Muscle layer of colon (tissue), 2 donors: ENCODE results near the gene PEDS1.
"Not testable (repeated sequence)": the region's sequence is repeated elsewhere in the genome, so short reads cannot be mapped to it uniquely, and the experiment has no call there.

ENCODE experiments used
- H3K27ac ChIP-seq: one replicate; pipeline ENCODE4 v1.7.0; 2013; ENCODE audit warnings: low read depth, mild to moderate bottlenecking, low read length, moderate library complexity
- H3K27me3 ChIP-seq, 2 donors: one replicate each; pipeline ENCODE4 v1.7.0; 2013; ENCODE audit warnings: low read length in 2 of 2, mild to moderate bottlenecking in 2 of 2; ENCODE audit not compliant: insufficient read depth in 2 of 2, control insufficient read depth in 1 of 2
- H3K36me3 ChIP-seq: one replicate; pipeline ENCODE4 v1.7.0; 2013; ENCODE audit warnings: mild to moderate bottlenecking, low read length; ENCODE audit not compliant: insufficient read depth
- H3K4me1 ChIP-seq: one replicate; pipeline ENCODE4 v1.7.0; 2013; ENCODE audit warnings: mild to moderate bottlenecking, low read length; ENCODE audit not compliant: insufficient read depth
- H3K4me3 ChIP-seq, 2 donors: one replicate each; pipeline ENCODE4 v1.7.0; 2013; ENCODE audit warnings: low read length in 2 of 2, low read depth in 1 of 2, mild to moderate bottlenecking in 1 of 2, moderate library complexity in 1 of 2
- H3K9ac ChIP-seq: one replicate; pipeline ENCODE4 v1.7.0; 2013; ENCODE audit warnings: low read length
- H3K9me3 ChIP-seq: one replicate; pipeline ENCODE4 v1.7.0; 2013; ENCODE audit warnings: mild to moderate bottlenecking, low read length
- donor health status: abdominal sarcoma.
- donor health status: Adenocarcinoma of cecum.

PEDS1 gene

GRCh38 chr20:50113420-50114224 is 39.9 kb downstream of the PEDS1 start:
- peak overlapping the region; percentile 94 for H3K9ac ChIP-seq
- H3K4me1 ChIP-seq = peaks cover 60% of the 10 kb centered on the region
- peak overlapping the region; percentile 93 for H3K27ac ChIP-seq
- peak overlapping the region; percentile 90 to 94 for H3K4me3 ChIP-seq
- no peaks in the 10 kb centered on the region for H3K27me3 ChIP-seq
- no peaks in the 10 kb centered on the region for H3K9me3 ChIP-seq
- H3K36me3 ChIP-seq = no peaks in the 10 kb centered on the region

- Histone ChIP-seq H3K4me1 (peaks cover 68% of the 10 kb centered on the region), H3K9ac (peak within 1 kb of the TSS; percentile 94), H3K9me3 (no peaks in the 10 kb centered on the region)
These were observed 40.8 kb downstream of the PEDS1 start, which contains the start of gene UBE2V1 for GRCh38 chr20:50112512-50113419. Gene UBE2V1 (minus strand): TSS chr20:50113150. CDS start chr20:50113128, 22 bp downstream.

DNA sequence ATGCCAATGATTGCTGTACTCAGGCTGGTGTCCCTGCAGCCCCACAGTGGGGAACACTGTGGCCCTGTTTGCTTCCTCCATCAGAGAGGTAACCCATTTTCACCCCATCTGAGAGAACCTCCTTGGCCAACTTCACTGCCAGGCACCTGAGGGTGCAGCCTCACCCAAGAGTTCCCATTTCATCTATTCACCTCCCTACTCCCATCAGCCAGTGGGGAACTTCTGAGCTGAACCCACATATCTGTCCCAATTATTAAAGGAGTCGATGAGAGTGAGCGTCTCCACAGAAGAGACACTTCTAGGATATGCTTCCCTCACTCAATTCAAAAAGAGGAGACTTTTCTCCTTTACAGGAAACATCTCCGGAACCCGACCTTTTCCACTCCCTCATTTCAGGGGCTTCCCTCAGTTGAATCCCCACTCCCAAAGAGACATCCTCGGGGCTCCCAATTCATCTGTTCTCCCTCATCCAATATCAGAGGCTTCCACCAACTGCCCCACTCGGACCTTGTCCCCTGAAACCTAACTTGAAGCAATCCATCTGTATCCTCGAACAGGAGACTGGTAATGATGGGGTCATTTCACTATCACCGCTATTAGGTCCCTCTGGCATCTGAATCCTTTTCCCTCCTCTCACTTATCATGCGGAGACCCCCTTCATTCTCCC is 41.6 kb downstream of the PEDS1 start:
- H3K9me3 ChIP-seq = no peaks in the 10 kb centered on the region
- H3K36me3 ChIP-seq = no peaks in the 10 kb centered on the region
- H3K9ac ChIP-seq = peak overlapping the region; percentile 94
- H3K4me1 ChIP-seq = peaks cover 76% of the 10 kb centered on the region
- peak overlapping the region; percentile 93 for H3K27ac ChIP-seq
- H3K27me3 ChIP-seq = no peaks in the 10 kb centered on the region
- H3K4me3 ChIP-seq = peak overlapping the region; percentile 90 to 94

More at GRCh38 chr20:50112512-50113419, 40.8 kb downstream of the PEDS1 start, which contains the start of gene UBE2V1:
- Histone ChIP-seq H3K36me3 (no peaks in the 10 kb centered on the region), H3K4me3 (peak within 1 kb of the TSS; percentile 90 to 94), H3K27me3 (no peaks in the 10 kb centered on the region), H3K27ac (peak within 1 kb of the TSS; percentile 93)

- H3K4me1 ChIP-seq = peaks cover 74% of the 10 kb centered on the region
- H3K4me3 ChIP-seq = peak overlapping the region in 1 of 2 donors; percentile 94
- H3K27me3 ChIP-seq = no peaks in the 10 kb centered on the region
- H3K36me3 ChIP-seq = no peaks in the 10 kb centered on the region
- no peaks in the 10 kb centered on the region for H3K9me3 ChIP-seq
- peak overlapping the region; percentile 94 for H3K9ac ChIP-seq
- H3K27ac ChIP-seq = no peak overlapping the region
These were observed 42.2 kb downstream of the PEDS1 start for GRCh38 chr20:50111120-50111828.

GRCh38 chr20:50110141-50111047 is 43.1 kb downstream of the PEDS1 start:
- H3K27ac ChIP-seq = peak overlapping the region; percentile 30
- H3K4me3 ChIP-seq = no peak overlapping the region
- H3K4me1 ChIP-seq = peaks cover 69% of the 10 kb centered on the region
- H3K9me3 ChIP-seq = no peaks in the 10 kb centered on the region
- no peaks in the 10 kb centered on the region for H3K27me3 ChIP-seq
- no peaks in the 10 kb centered on the region for H3K36me3 ChIP-seq
- no peak overlapping the region for H3K9ac ChIP-seq

DNA sequence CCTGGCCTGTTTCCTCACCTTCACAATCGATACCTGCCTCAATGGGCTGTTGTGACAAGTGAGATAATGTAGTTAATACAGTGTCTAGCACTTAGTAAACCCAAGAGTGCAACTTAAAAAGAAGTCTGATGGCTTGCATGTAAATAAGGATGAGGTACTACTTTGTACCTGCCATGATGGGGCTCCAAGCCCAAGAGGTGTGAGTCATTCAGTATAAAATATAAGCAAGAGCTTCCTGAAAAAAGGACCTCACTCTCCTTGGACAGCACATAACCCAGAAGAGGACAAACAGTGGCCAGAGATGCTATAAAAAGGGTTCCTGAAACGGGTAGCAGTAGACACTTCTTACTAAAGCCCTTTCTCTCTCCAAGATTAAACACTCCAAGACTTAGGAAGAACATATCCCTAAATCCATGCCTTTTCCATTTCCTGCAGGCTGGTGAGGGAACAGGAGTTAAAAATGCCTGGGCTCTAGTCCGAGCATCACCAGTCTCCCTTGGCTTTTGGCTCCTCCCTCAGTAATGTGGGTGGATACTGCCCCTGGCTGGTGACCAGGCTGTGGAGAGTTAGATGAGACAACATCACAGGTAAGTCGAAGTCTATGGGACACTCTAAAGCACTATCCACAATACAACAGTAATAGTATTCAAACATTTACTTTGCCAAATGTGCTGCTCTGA is 44.8 kb downstream of the PEDS1 start:
- no peak overlapping the region for H3K9ac ChIP-seq
- H3K27me3 ChIP-seq = no peaks in the 10 kb centered on the region
- no peaks in the 10 kb centered on the region for H3K9me3 ChIP-seq
- H3K27ac ChIP-seq = peak overlapping the region; percentile 1
- H3K4me3 ChIP-seq = no peak overlapping the region
- no peaks in the 10 kb centered on the region for H3K36me3 ChIP-seq
- peaks cover 57% of the 10 kb centered on the region for H3K4me1 ChIP-seq

GRCh38 chr20:50107796-50108331 is 45.7 kb downstream of the PEDS1 start:
- H3K9me3 ChIP-seq = no peaks in the 10 kb centered on the region
- peaks cover 2% of the 10 kb centered on the region for H3K36me3 ChIP-seq
- no peak overlapping the region for H3K27ac ChIP-seq
- no peak overlapping the region for H3K9ac ChIP-seq
- no peaks in the 10 kb centered on the region for H3K27me3 ChIP-seq
- no peak overlapping the region for H3K4me3 ChIP-seq
- peaks cover 51% of the 10 kb centered on the region for H3K4me1 ChIP-seq

DNA sequence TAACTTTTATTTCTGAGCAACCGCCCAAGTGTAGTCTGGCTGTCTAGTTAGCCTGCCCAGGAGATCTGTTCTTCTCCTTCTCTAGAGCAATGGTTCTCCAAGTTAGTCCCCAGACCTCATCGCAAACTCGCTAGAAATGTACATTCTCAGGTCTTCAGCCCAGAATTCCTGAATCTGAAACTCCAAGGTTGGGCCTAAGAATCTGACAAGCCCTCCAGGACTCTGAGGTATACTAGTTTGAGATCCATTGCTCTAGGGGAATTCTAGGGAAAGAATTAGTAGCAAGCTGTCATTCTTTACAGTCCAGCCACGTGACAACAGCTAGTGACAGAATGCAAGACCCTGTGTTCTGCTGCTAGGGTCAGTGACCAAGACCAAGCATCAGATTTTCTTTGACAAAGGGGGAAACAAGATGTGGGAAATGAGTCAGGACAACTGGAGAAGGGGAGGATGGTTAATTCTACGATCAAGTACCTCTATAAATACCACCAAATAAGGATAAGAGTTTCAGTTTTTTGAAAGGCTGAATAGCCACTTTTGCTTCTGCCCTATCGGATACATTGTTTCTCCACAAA is 46.4 kb downstream of the PEDS1 start:
- H3K27me3 ChIP-seq = no peaks in the 10 kb centered on the region
- peaks cover 5% of the 10 kb centered on the region for H3K36me3 ChIP-seq
- no peak overlapping the region for H3K9ac ChIP-seq
- H3K9me3 ChIP-seq = no peaks in the 10 kb centered on the region
- no peak overlapping the region for H3K27ac ChIP-seq
- no peak overlapping the region for H3K4me3 ChIP-seq
- H3K4me1 ChIP-seq = peaks cover 49% of the 10 kb centered on the region

- H3K4me3 ChIP-seq, H3K9me3 ChIP-seq, H3K9ac ChIP-seq, H3K36me3 ChIP-seq, H3K27me3 ChIP-seq, H3K27ac ChIP-seq: not testable (repeated sequence)
- H3K4me1 ChIP-seq = peaks cover 47% of the 10 kb centered on the region
These were observed 46.9 kb downstream of the PEDS1 start for GRCh38 chr20:50106669-50107068.
